ENCODE results near the gene SIGLEC6. TPM values are rescaled to one million over a fixed set of nuclear protein-coding genes. Genes with fewer than 3 reads are reported as not detected.

The SIGLEC6 gene
- total RNA-seq: not detected in 2 replicates

DNA sequence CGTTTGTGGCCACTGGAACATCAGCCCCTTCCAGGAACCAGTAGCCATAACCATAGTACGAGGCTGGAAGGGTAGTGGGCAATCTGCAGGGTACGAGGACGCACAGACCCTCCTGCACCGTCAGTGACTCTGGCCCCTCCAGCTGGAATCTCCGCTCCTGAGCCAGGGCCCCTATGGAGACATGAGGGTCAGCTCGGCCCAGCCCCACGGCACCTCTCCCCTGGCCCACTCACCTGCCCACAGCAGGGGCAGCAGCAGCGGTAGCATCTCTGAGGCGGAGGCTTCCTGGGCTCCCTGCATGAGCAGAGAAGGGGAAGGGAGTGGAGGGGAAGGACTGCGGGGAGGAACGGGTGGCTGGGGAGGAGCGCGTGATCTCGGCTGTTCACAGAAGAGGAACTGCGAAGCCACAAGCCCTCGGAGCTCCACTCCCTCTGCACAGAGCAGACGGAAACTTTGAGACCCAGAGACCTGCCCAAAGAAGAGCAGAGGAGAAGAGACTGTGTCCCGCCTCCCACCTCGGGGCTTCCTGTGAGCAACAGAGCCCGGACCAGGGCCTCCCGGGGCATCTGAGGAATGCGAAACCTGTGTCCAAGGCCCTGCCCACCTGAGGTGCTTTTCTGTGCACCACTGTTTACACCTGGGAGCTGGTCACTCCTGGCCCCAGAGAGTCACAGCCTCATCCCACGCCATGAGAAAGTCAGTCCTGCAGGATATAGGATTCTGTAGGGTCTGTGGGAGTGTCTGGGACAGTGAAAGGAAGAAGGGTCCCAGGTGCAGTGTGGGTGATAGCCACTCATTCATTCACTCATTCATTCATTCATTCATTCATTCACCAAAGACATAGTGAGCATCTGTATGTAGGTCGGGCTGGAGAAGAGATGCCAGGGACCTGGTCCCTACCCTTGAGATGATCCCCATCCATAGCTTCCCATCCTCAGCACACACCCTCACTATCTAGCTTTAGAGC is at the start of gene SIGLEC6:
Gene SIGLEC6 (minus strand): TSS at position 322 of the 967 bp plus-strand sequence. CDS start 22 bp downstream, at position 300.

GRCh38 chr19:51570962-51571575 is 39.6 kb upstream of the SIGLEC6 start, which contains the start of gene ZNF175:
Gene ZNF175, plus strand, starts transcription at chr19:51571283. Its CDS starts 2,047 bp downstream, at chr19:51573330.

GRCh38 chr19:51501594-51502263 is 29.7 kb downstream of the SIGLEC6 start, which contains the start of gene SIGLEC12:
Gene SIGLEC12, minus strand, starts transcription at chr19:51501800. Its CDS starts 67 bp downstream, at chr19:51501733.

GRCh38 chr19:51478381-51479234 is 52.9 kb downstream of the SIGLEC6 start, which contains the start of gene CEACAM18:
Gene CEACAM18, plus strand, starts transcription at chr19:51478539.

Other genes starting within 250 kb of the SIGLEC6 start
- not detected in 2 replicates for gene IGLON5, start 220.0 kb downstream of the SIGLEC6 start, total RNA-seq
- gene VSIG10L, start 189.5 kb downstream of the SIGLEC6 start, total RNA-seq: 0.44 and 1.2 TPM in 2 replicates
- 153 and 193 TPM in 2 replicates for gene ETFB, start 165.3 kb downstream of the SIGLEC6 start, total RNA-seq
- gene CLDND2, start 162.7 kb downstream of the SIGLEC6 start, total RNA-seq: not detected in 2 replicates
- not detected in 2 replicates for gene NKG7, start 159.0 kb downstream of the SIGLEC6 start, total RNA-seq
- gene LIM2, start 143.7 kb downstream of the SIGLEC6 start, total RNA-seq: not detected in 2 replicates
- not detected in 2 replicates for gene C19orf84, start 141.1 kb downstream of the SIGLEC6 start, total RNA-seq
- not detected in 2 replicates for gene SIGLEC10, start 114.0 kb downstream of the SIGLEC6 start, total RNA-seq
- gene SIGLEC8, start 73.2 kb downstream of the SIGLEC6 start, total RNA-seq: not detected in 2 replicates
- gene CEACAM18, start 53.1 kb downstream of the SIGLEC6 start, total RNA-seq: not detected in 2 replicates
- gene SIGLEC12, start 29.9 kb downstream of the SIGLEC6 start, total RNA-seq: not detected in 2 replicates
- gene ZNF175, start 39.6 kb upstream of the SIGLEC6 start, total RNA-seq: 4.8 and 8.7 TPM in 2 replicates
- gene SIGLEC5, start 98.7 kb upstream of the SIGLEC6 start, total RNA-seq: not detected in 2 replicates
- gene SIGLEC14, start 115.2 kb upstream of the SIGLEC6 start, total RNA-seq: not detected in 2 replicates
- gene SPACA6, start 161.7 kb upstream of the SIGLEC6 start, total RNA-seq: 4.2 and 6.3 TPM in 2 replicates
- gene HAS1, start 192.3 kb upstream of the SIGLEC6 start, total RNA-seq: not detected in 2 replicates
- not detected in 2 replicates for gene FPR1, start 220.2 kb upstream of the SIGLEC6 start, total RNA-seq
- not detected in 2 replicates for gene FPR2, start 229.5 kb upstream of the SIGLEC6 start, total RNA-seq